ENCODE results near the gene PHC2.

DNA sequence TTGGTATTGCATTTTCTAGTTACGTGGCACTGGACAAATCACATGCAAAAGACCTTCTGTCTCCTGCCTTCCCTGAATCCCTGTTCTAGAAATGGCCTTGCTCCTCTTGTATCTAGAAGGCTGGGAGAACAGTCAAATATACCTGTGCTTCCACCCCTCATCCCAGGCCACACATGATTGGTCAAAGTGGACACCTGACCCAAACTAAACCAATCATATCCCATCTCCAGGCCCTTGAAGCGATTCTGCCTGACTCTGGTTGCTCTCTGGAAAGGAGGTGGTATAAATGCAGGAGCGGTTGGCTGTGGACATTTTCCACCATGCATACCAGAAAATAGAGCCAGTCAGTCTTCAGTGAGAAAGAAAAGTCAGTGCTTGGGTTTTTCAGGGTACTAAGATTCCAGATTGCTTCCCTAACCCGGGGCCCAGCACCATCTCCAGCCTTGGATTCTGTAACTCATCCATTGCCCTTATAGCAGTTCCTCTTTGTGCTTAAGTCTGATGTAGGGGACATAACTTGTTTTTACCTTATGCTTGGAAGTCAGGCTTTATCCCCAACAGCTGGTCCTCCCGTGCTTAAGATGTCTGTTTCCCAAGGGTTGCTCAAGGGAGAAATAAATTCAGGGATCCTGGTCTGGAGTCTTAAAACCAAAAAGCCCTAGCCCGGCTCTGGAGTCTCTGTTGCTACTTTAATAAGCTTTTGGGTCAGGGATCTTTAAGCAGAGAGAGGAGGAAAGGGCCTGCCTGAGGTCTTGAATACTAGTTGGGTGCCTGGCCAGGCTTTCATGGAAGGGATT, 7.7 kb upstream of the PHC2 start:
- TF ChIP-seq, protein P1, sequence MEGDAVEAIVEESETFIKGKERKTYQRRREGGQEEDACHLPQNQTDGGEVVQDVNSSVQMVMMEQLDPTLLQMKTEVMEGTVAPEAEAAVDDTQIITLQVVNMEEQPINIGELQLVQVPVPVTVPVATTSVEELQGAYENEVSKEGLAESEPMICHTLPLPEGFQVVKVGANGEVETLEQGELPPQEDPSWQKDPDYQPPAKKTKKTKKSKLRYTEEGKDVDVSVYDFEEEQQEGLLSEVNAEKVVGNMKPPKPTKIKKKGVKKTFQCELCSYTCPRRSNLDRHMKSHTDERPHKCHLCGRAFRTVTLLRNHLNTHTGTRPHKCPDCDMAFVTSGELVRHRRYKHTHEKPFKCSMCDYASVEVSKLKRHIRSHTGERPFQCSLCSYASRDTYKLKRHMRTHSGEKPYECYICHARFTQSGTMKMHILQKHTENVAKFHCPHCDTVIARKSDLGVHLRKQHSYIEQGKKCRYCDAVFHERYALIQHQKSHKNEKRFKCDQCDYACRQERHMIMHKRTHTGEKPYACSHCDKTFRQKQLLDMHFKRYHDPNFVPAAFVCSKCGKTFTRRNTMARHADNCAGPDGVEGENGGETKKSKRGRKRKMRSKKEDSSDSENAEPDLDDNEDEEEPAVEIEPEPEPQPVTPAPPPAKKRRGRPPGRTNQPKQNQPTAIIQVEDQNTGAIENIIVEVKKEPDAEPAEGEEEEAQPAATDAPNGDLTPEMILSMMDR (conservative IDR thresholded peaks at IDR 0.05) = no peak
- no peak for TF ChIP-seq ZFX (IDR thresholded peaks at IDR 0.05)
